ENCODE data around the gene LOXL4.

Gene LOXL4

DNA sequence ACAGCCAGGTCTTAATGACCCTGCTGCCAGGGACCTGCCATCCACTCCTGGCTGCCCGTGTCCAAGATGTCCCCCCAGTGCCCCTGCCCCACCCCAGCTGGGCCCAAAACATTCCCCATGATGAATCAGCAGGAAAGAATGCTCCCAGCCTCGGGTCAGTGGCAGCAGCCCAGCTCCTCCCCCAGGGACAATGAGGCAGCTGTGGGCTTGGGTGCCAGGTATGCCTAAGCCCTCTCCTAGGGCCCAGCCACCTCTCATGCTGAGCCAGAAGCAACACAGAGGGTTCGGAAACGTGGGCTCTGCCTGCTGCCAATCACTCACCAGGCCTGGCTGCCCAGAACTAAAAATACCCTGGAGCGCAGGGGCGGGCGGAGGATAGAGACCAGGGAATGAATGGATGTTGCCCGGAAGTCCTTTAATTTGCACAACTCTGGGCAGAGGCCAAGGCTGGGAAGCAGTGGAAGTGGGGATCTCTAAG lies 1.5 kb upstream of the LOXL4 start:
- no peak overlapping the region for H2AFZ ChIP-seq (ENCODE audit: low read depth, low read length)
- no peak for DNase-seq
- H3K9me3 ChIP-seq (ENCODE audit: insufficient read depth, low read length, severe bottlenecking) = no peaks in the 10 kb centered on the region
- H4K20me1 ChIP-seq (ENCODE audit: insufficient read depth, low read length) = peaks cover 22% of the 10 kb centered on the region
- H3K4me2 ChIP-seq (ENCODE audit: insufficient read depth, low read length) = no peak overlapping the region
- no peak overlapping the region for H3K27ac ChIP-seq (ENCODE audit: low read length)
- ATAC-seq (ENCODE audit: insufficient read depth, low read depth) = no peak
- TF ChIP-seq EZH2 (IDR thresholded peaks at IDR 0.05; ENCODE audit: borderline replicate concordance, low read depth, low read length, severe bottlenecking) = no peak
- TF ChIP-seq, protein P1, sequence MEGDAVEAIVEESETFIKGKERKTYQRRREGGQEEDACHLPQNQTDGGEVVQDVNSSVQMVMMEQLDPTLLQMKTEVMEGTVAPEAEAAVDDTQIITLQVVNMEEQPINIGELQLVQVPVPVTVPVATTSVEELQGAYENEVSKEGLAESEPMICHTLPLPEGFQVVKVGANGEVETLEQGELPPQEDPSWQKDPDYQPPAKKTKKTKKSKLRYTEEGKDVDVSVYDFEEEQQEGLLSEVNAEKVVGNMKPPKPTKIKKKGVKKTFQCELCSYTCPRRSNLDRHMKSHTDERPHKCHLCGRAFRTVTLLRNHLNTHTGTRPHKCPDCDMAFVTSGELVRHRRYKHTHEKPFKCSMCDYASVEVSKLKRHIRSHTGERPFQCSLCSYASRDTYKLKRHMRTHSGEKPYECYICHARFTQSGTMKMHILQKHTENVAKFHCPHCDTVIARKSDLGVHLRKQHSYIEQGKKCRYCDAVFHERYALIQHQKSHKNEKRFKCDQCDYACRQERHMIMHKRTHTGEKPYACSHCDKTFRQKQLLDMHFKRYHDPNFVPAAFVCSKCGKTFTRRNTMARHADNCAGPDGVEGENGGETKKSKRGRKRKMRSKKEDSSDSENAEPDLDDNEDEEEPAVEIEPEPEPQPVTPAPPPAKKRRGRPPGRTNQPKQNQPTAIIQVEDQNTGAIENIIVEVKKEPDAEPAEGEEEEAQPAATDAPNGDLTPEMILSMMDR (IDR thresholded peaks at IDR 0.05; ENCODE audit: borderline replicate concordance, extremely low read depth, low read length, poor library complexity, severe bottlenecking) = no peak
- H3K36me3 ChIP-seq (ENCODE audit: insufficient read depth, low read length) = no peaks in the 10 kb centered on the region
- peaks cover 9% of the 10 kb centered on the region for H3K4me1 ChIP-seq (ENCODE audit: insufficient read depth, low read length)
- H3K79me2 ChIP-seq (ENCODE audit: insufficient read depth, low read length) = no peaks in the 10 kb centered on the region
- no peak overlapping the region for H3K9ac ChIP-seq (ENCODE audit: low read depth, low read length)
- H3K27me3 ChIP-seq (ENCODE audit: insufficient read depth, low read length, poor library complexity) = peaks cover 13% of the 10 kb centered on the region
- no peak overlapping the region for H3K4me3 ChIP-seq (ENCODE audit: low read depth in 1 of 2, low read length in 2 of 2)

- Histone ChIP-seq H2AFZ (ENCODE audit: low read depth, low read length) (no peak overlapping the region), H3K9ac (ENCODE audit: low read depth, low read length) (peak overlapping the region; percentile 40; the same call in 1 of the 2 replicates), H3K27ac (ENCODE audit: low read length) (no peak overlapping the region), H3K4me1 (ENCODE audit: insufficient read depth, low read length) (peaks cover 9% of the 10 kb centered on the region), H3K4me3 (ENCODE audit: low read depth in 1 of 2, low read length in 2 of 2) (peak overlapping the region in 1 of 2 experiments; percentile 53; a peak in 2 of 4 replicates), H3K27me3 (ENCODE audit: insufficient read depth, low read length, poor library complexity) (peaks cover 13% of the 10 kb centered on the region), H3K4me2 (ENCODE audit: insufficient read depth, low read length) (peak overlapping the region; percentile 79), H3K9me3 (ENCODE audit: insufficient read depth, low read length, severe bottlenecking) (no peaks in the 10 kb centered on the region), H3K36me3 (ENCODE audit: insufficient read depth, low read length) (no peaks in the 10 kb centered on the region), H3K79me2 (ENCODE audit: insufficient read depth, low read length) (no peaks in the 10 kb centered on the region), H4K20me1 (ENCODE audit: insufficient read depth, low read length) (peaks cover 22% of the 10 kb centered on the region)
- TF ChIP-seq, protein P1 (IDR thresholded peaks at IDR 0.05; ENCODE audit: borderline replicate concordance, extremely low read depth, low read length, poor library complexity, severe bottlenecking) = no peak
- no peak for TF ChIP-seq EZH2 (IDR thresholded peaks at IDR 0.05; ENCODE audit: borderline replicate concordance, low read depth, low read length, severe bottlenecking)
- DNase-seq = no peak
- ATAC-seq (ENCODE audit: insufficient read depth, low read depth) = peak; percentile 25
Observed at GRCh38 chr10:98268694-98269431, 869 bp upstream of the LOXL4 start.

DNA sequence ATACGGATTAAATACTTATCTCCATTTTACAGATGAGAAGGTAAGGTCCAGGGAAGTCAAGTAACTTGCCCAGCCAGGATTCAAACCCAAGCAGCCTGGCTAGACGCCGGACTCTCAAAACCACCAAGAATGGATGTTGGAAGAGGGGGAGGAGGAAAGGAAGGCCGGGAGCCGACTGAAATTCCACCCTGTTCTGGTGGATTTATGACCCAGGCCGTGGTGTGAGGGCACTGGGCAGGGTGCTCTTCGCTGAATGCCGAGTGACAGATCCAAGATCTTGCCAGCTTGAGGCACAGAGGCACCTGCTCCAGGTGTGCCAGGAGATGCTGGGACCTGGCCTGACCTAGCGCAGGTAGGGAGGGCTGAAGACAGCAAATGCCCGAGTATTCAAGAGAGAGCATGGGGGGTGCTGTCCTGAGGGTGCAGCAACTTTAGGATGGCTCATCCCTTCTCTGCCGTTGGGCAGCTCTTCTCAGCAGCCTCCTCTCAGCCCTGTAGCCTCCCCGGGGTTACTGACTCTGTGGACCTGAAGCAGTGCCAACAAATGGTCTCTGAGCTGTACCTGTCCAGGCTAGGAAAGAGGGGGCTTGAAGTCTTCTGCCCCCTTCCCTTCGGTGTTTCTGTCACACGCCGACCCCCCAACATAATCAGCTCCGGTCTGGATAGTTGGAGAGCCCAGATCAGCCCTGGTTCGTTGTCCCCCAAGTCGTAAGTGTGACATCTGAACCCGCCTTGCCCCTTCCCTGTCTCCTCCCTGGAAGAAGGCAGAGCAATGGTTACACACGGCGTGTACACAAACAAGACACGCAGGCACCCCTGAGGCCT lies 713 bp downstream of the LOXL4 start:
- ATAC-seq (ENCODE audit: insufficient read depth, low read depth) = peak; percentile 19; the same call in 2 of the 3 replicates
- H3K9me3 ChIP-seq (ENCODE audit: insufficient read depth, low read length, severe bottlenecking) = no peaks in the 10 kb centered on the region
- TF ChIP-seq, protein P1 (IDR thresholded peaks at IDR 0.05; ENCODE audit: borderline replicate concordance, extremely low read depth, low read length, poor library complexity, severe bottlenecking) = no peak
- no peak for TF ChIP-seq EZH2 (IDR thresholded peaks at IDR 0.05; ENCODE audit: borderline replicate concordance, low read depth, low read length, severe bottlenecking)
- H2AFZ ChIP-seq (ENCODE audit: low read depth, low read length) = no peak overlapping the region
- H3K4me3 ChIP-seq (ENCODE audit: low read depth in 1 of 2, low read length in 2 of 2) = no peak overlapping the region
- no peak overlapping the region; the same call in 1 of the 2 replicates for H3K4me2 ChIP-seq (ENCODE audit: insufficient read depth, low read length)
- H3K4me1 ChIP-seq (ENCODE audit: insufficient read depth, low read length) = peaks cover 9% of the 10 kb centered on the region
- H4K20me1 ChIP-seq (ENCODE audit: insufficient read depth, low read length) = peaks cover 22% of the 10 kb centered on the region
- H3K9ac ChIP-seq (ENCODE audit: low read depth, low read length) = no peak overlapping the region
- DNase-seq = no peak
- H3K27me3 ChIP-seq (ENCODE audit: insufficient read depth, low read length, poor library complexity) = peaks cover 12% of the 10 kb centered on the region
- no peaks in the 10 kb centered on the region for H3K79me2 ChIP-seq (ENCODE audit: insufficient read depth, low read length)
- H3K36me3 ChIP-seq (ENCODE audit: insufficient read depth, low read length) = no peaks in the 10 kb centered on the region
- no peak overlapping the region for H3K27ac ChIP-seq (ENCODE audit: low read length)

All from DND-41 (cell line).